Right lobe of liver (tissue), 4 donors: Measurements from ENCODE around the gene CHST8.

Experiments used
- CTCF ChIP-seq, 4 donors: fragments of 200-600 bp in 3 of 4; fragments of 450-650 bp in 1 of 4; IDR thresholded peaks; one replicate each; pipeline versions ENCODE4 v1.5.1 to v1.8.0; 2016 to 2022; ENCODE audit warnings: antibody characterized with exemption in 4 of 4, mild to moderate bottlenecking in 2 of 4
- POLR2A ChIP-seq: fragments of 450-650 bp; IDR thresholded peaks from one replicate; pipeline ENCODE4 v1.6.1; 2017; ENCODE audit warnings: antibody characterized with exemption, mild to moderate bottlenecking
- donor health status: DM: no; HTN: no; CAD: no.
- donor health status: DM: no; HTN: no; CAD: no.
- donor health status: DM: no; HTN: yes; CAD: no.

- TF ChIP-seq CTCF (IDR thresholded peaks at IDR 0.05) = no peak
- TF ChIP-seq POLR2A = no peak
These were observed 148.4 kb downstream of the CHST8 start for GRCh38 chr19:33770107-33770506.
